Measurements from ENCODE around the gene NIPSNAP2.
"Not testable (repeated sequence)": the region's sequence is repeated elsewhere in the genome, so short reads cannot be mapped to it uniquely, and the experiment has no call there.

DNA sequence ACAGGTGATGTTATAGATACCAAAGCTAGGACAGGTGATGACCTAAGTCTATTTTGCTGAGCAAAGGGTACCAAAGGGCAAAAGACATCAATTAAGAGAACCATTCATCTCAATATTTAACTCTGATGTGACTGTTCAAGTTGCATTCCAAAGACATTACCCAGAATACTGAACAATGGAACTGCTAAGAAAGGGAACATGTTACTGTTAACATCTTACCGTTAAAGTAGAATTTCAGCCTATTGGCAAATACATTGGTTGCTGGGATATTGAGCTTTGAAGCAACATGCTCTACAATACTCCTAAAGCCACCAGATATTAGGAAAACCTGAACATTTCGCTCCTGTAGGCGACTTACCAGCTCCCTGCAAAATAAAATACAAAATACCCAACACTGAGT is 52.6 kb downstream of the NIPSNAP2 start:
- not testable (repeated sequence) for TF ChIP-seq ZNF274 (IDR thresholded peaks at IDR 0.05; ENCODE audit: low read depth, low read length); YY1 (IDR thresholded peaks at IDR 0.05; ENCODE audit: insufficient read depth, insufficient read length)

Data from NT2/D1 (cell line).